ENCODE data around the gene SERPINB4. TPM values are rescaled to one million over a fixed set of nuclear protein-coding genes. Genes with fewer than 3 reads are reported as not detected.

SERPINB4 gene
- total and polyA plus RNA-seq, 8 donors, result not detected

- H3K9me3 ChIP-seq, result no peaks in the 10 kb centered on the region
- ATAC-seq (no peak), FAIRE-seq (no peak), DNase-seq (no peak)
- no peak overlapping the region for H3K4me3 ChIP-seq
- no peaks in the 10 kb centered on the region for H3K27me3 ChIP-seq
- 68 to 72% methylated on average over 14 of the region's 14 CpGs for WGBS, 2 donors
- no peak for TF ChIP-seq CTCF (IDR thresholded peaks at IDR 0.05)
- H3K27ac ChIP-seq, result no peak overlapping the region
- intact Hi-C loops (cut with DNase I), result no loop called here
- H3K36me3 ChIP-seq, result no peaks in the 10 kb centered on the region
- no peaks in the 10 kb centered on the region for H3K4me1 ChIP-seq
Observed at GRCh38 chr18:63596964-63597363, 47.1 kb downstream of the SERPINB4 start.

GRCh38 chr18:63592471-63592870 is 51.6 kb downstream of the SERPINB4 start:
- intact Hi-C loops (cut with DNase I), result no loop called here

GRCh38 chr18:63591725-63592124 is 52.3 kb downstream of the SERPINB4 start:
- H3K4me3 ChIP-seq, result no peak overlapping the region
- no peaks in the 10 kb centered on the region for H3K4me1 ChIP-seq
- ATAC-seq, result no peak
- FAIRE-seq, result no peak
- H3K36me3 ChIP-seq, result no peaks in the 10 kb centered on the region
- H3K27me3 ChIP-seq, result no peaks in the 10 kb centered on the region
- no peak for TF ChIP-seq CTCF (IDR thresholded peaks at IDR 0.05)
- intact Hi-C loops (cut with DNase I), result no loop called here
- no peaks in the 10 kb centered on the region for H3K9me3 ChIP-seq
- 64 to 74% methylated on average over 3 of the region's 3 CpGs for WGBS, 2 donors
- no peak for DNase-seq
- H3K27ac ChIP-seq, result no peak overlapping the region

More at GRCh38 chr18:63592471-63592870, 51.6 kb downstream of the SERPINB4 start:
- 27 to 44% methylated on average over 1 of the region's 1 CpG for WGBS, 2 donors
- Histone ChIP-seq H3K27ac (no peak overlapping the region), H3K36me3 (no peaks in the 10 kb centered on the region), H3K27me3 (no peaks in the 10 kb centered on the region), H3K9me3 (no peaks in the 10 kb centered on the region), H3K4me1 (no peaks in the 10 kb centered on the region), H3K4me3 (no peak overlapping the region)
- DNase-seq (no peak), ATAC-seq (no peak), FAIRE-seq (no peak)
- no peak for TF ChIP-seq CTCF (IDR thresholded peaks at IDR 0.05)

- ATAC-seq, result no peak
- no peak for DNase-seq
- WGBS, 2 donors, result 77 to 80% methylated on average over 3 of the region's 3 CpGs
- intact Hi-C loops (cut with DNase I), result no loop called here
- H3K36me3 ChIP-seq, result no peaks in the 10 kb centered on the region
- H3K27ac ChIP-seq, result no peak overlapping the region
- no peaks in the 10 kb centered on the region for H3K4me1 ChIP-seq
- no peaks in the 10 kb centered on the region for H3K27me3 ChIP-seq
- no peak for TF ChIP-seq CTCF (IDR thresholded peaks at IDR 0.05)
- no peaks in the 10 kb centered on the region for H3K9me3 ChIP-seq
- no peak overlapping the region for H3K4me3 ChIP-seq
- no peak for FAIRE-seq
Observed at GRCh38 chr18:63590966-63591695, 52.9 kb downstream of the SERPINB4 start.

- Histone ChIP-seq H3K4me1 (no peaks in the 10 kb centered on the region), H3K36me3 (no peaks in the 10 kb centered on the region), H3K27ac (no peak overlapping the region), H3K4me3 (no peak overlapping the region), H3K27me3 (no peaks in the 10 kb centered on the region), H3K9me3 (no peaks in the 10 kb centered on the region)
- TF ChIP-seq CTCF (IDR thresholded peaks at IDR 0.05), result no peak
- 67 to 78% methylated on average over 2 of the region's 2 CpGs for WGBS, 2 donors
- DNase-seq (no peak), FAIRE-seq (no peak), ATAC-seq (peak in 2 of 4 donors; percentile 36 to 44)
- intact Hi-C loops (cut with DNase I), result no loop called here
Observed at GRCh38 chr18:63590373-63590772, 53.7 kb downstream of the SERPINB4 start.
